Stimulated activated CD8-positive, alpha-beta memory T cell treated with anti-CD3 and anti-CD28 coated beads, Interleukin-15, amount 100 ng/mL, for 24 hours (primary cell): ENCODE measurements around the gene C19orf67.

Experiments used
- DNase-seq: peaks from one replicate; pipeline ENCODE4 v3.0.0-alpha.2; 2020; ENCODE audit warnings: low read depth

Gene C19orf67

DNA sequence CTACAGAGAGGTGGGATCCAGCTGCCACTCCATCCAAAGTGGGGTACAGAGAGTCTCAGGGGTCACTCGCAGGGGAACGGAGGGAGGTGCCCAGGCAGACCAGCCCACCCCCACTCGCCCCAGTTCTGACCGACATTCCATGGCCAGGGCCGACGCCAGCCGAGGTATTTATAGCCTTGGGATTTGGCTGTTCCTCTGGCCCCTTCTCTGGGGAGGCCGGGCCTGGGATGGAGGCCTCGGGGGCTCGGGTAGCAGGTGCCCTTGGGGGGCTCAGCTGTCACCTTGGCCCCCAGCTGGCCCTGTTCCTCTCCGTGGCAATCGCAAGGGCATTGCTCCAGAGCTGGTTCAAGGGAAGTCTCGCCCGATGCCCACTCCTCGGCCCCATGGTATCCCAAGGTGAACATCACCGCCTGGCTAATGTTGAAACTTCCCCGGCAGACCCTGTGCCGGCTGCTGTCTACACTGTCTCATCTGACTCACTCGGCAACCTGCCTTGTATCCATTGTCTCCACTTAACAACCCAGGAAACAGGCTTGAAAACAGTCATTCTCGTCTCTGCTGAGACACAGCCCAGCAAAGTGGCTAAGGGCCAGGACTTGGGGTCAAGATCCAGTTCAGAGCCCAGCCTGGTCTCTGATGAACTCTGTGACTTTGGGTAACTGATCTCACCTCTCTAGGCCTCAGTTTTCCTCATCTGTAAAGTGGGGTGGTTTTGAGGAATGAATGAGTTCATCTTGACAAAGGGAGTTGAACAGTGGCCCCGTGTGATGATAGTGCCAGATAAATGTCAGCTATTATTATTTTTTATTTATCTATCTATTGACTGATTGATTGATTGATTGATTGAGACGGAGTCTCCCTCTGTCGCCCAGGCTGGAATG, 22.2 kb upstream of the C19orf67 start:
- no peak for DNase-seq

DNA sequence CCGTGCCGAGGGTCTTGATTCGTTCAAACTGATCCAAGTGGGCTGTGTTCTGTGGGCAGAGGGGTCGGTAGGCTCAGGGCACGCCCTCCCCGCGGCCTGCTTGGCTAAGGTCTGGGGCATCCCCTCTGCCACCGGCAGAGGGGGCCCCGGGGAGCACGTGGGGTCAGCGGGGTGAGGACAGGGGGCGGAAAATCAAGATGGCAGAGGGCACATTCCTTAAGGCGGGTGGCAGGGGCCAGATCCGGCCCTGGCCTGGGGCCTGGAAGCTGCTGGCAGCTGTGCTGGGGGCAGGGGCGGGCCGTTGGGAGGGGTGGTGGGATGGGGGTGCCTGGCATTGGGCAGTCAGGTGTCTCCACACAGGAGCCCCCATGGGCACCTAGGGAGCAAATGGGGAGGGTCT, 21.3 kb upstream of the C19orf67 start:
- no peak for DNase-seq

DNA sequence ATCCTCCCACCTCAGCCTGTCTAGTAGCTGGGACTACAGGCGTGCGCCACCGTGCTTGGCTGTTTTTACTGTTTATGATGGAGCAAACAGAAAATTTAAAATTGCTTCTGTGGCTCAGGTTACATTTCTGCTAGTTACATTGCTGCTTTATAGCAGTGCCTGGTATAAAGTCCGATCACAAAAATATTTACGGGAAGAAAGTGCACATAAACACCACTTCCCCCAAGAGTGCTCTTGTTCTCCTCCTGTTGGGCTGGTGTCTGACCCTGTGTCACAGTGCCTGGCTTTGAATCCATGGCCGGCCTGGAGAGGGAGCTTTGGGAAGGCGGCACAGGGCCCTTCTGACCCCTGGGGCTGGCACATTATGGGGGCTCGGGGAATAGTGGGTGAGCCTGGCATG, 20.1 kb upstream of the C19orf67 start:
- DNase-seq = no peak

DNA sequence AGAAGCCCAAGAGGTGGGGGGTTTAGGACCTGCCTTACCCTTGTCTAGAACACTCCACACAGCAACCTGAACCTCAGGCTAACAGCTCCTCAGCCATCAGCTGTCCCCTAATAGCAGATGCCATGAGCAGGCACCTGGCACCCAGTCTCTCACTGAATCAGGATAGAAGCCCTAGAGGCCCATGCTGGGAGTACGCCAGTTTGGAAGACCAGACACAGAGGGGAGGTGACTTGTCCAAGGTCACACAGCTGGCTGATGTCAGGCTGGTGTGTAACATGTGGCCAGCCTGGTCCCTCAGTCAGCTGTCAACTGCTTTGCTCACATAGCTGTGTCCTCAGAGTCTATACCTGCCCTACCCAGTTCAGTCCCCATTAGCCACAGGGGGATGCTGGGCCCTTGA, 17.7 kb upstream of the C19orf67 start:
- DNase-seq = no peak

DNA sequence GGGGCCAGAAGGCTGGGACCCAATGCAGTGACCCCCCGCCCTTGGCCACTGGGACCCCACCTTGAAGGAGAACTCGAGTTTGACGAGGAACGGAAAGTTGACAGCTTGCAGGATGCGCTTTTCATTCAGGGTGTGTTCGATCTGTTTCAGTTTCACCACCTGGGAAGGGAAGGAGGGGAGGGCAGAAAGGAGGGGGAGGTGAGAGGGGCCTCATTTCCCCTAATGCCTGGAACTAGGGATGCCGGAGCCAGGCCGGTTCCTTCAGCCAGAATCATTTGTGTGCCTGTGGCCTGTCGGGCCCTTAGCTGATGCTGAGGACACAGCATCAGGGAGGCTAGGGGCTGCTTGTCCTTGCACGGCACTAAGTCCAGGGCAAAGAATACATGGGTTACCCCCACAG, 17.2 kb upstream of the C19orf67 start:
- no peak for DNase-seq

DNA sequence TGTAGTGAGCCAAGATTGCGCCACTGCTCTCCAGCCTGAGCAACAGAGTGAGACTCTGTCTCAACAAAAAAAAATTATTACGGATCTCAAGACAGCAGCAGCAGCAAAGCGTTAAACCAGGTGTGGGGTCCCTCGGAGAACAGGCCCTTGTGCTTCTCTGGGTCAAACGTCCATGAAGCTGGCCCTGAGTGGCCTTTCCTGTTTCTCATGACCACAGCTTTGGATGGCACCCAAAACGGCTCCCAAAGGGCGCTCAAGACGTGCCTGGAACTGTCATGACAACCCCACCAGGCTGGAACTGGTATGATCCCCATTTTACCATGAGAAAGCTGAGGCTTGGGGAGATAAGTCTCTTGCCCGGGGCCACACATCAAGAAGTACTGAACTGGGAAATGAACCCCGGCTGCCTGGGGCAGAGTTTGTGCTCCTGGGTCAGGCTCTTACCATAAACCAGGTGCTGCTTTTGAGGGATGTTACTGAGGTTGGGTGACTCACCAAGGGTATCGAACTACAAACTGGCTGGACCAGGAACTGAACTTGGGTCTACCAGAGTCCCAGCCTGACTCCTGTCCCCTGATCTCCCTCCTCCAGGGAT, 16.6 kb upstream of the C19orf67 start:
- DNase-seq = no peak

DNA sequence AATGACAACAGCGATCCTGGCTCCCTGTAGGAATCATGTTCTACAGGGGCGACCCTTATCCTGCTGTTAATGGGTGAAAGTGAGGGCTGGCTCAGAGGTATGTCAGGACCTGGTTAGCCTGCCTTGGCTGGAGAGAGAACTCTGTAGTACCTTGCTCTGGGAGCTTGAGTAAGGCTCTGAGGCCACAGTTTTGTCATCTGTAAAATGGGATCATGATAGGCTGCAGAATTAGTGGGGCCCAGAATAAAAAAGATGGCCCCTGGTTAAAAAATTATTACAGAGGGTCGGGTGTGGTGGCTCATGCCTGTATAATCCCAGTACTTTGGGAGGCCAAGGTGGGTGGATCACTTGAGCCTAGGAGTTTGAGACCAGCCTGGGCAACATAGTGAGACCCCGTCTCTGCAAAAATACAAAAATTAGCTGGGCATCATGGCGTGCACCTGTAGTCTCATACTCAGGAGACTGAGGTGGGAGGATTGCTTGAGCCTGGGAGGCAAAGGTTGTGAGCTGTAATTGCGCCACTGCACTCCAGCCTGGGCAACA, 15.5 kb upstream of the C19orf67 start:
- no peak for DNase-seq

DNA sequence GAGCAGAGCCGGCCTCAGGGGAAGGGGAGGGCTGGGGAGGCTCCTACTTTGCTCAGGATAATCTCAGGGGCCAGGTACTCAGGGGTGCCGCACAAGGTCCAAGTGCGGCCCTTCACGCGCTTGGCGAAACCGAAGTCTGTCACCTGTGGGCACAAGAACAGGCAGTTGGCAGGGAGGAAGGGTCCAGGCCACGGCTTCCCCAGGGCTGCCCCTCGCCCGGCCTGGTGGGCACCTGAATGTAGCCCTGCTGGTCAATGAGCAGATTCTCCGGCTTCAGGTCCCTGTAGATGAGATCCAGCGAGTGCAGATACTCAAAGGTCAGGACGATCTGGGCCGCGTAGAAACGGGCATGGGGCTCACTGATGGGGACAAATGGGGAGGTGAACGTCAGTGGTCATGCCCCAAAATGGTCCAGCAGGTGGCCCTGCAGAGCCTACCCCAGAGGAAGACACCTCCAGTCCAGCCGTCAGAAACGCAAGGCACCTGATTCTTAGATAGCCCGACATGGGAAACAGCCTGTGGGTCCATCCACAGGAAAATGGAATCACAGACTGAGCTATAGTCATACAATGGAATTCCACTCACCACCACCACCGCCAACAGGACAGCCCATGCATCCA, 12.1 kb upstream of the C19orf67 start:
- DNase-seq = no peak

DNA sequence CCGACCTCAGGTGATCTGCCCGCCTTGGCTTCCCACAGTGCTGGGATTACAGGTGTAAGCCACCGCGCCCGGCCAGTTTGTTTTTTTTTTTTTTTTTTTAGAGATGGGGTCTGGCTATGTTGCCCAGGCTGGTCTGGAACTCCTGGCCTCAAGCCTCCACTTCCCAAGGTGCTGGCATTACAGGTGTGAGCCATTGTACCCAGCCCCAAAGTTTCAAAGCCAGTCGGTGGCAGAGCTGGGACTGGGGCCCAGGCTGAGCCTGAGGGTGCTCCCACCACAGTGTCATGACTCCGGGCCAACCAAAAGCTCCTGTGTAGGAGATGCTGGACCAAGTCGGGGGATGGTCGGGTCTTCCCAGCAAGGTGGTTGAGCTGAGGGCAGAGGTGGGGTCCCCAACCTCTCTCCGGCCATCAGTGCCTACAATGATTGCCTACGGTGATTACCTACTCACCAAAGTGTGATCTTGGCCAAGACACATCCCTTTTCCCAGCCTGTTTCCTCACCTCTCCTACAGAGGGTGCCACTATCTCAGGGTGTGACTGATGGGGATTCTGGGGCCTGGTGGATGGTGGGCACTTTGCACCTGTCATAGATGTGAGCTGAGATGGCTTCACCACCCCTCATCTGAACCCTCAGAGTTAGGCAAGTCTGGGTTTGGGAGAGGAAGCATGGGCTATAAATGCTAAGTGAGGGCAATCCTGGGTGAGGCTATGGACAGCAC, 10.8 kb upstream of the C19orf67 start:
- no peak for DNase-seq

DNA sequence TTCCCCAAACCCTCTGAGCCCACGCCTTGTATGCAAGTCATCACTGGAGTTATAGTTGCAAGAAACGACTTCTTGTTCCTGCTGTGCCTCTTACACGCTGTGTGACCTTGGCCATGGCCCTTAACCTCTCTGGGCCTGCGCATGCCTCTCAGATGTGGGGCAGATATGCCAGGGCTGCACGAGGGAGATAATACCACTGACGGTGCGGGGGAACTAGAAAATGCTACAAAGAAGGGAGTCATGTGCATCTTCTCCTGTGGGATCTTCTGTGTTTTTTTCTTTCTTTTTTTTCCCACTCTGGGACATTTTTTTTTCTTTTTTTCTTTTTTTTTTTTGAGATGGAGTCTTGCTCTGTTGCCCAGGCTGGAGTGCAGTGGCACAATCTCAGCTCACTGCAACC, 9.3 kb upstream of the C19orf67 start:
- DNase-seq = no peak

DNA sequence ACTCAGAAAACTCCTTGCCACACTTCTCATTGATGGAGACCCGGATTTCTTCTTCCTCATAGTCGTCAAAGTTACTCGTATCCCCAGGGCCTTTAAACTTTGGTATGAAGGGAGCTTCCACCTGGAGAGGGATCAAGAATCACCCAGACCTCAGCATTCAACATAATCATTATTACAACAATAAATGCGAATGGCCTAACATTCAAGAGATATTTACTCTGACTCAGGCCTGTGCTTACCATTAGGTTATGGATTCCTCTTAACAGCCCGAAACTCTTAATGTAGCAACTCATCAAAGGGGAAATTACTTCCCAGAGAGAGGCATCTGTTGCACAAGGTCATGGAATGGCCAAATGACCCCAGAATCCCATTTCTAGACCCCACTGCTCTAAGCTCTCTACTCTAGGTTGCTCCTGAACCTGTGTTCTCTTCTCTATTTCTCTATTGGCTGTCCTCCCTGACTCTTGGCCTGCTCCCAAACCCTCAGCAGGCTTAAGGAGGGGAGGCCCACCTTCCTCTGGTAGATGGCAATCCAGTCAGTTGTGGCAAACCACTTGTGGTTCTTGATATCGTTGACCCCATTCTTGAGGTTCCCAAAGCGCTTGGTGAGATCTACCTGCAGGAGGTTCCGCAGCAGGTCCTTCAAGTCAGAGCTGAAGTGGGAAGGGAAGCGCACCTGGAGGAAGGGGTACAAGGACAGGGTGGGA, 7.7 kb upstream of the C19orf67 start:
- no peak for DNase-seq

DNA sequence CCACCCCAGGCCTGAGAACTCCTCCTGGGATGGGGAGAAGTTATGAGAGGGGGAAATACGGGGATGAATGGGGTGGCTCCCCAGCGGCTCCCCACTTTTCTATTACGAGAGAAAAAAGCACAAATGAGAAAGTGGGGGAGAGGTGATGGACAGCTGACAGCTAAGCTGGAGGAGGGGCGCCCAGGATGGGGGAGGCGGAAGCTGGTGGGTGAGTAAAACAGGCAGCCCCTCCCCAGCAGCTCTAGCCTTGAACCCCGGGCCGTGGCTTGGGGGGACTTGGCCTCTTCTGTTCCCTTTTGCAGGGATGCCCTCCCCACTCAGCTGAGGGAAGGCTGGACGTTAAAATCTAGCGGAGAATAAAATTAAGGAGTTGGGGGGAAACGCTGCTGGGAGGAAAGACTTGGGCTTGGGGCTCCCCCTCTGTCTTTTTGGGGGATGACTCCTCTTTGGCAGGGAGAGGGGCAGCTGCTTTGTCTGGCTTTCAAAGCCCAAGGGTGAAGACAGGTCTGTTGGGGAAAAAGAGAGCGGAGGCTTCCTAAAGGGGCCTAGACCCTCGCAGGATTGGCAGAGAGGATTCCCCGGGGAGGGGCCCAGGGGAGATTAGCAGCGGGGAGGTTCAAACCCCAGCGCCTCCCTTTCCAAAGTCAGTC, 6.4 kb upstream of the C19orf67 start:
- no peak for DNase-seq

DNA sequence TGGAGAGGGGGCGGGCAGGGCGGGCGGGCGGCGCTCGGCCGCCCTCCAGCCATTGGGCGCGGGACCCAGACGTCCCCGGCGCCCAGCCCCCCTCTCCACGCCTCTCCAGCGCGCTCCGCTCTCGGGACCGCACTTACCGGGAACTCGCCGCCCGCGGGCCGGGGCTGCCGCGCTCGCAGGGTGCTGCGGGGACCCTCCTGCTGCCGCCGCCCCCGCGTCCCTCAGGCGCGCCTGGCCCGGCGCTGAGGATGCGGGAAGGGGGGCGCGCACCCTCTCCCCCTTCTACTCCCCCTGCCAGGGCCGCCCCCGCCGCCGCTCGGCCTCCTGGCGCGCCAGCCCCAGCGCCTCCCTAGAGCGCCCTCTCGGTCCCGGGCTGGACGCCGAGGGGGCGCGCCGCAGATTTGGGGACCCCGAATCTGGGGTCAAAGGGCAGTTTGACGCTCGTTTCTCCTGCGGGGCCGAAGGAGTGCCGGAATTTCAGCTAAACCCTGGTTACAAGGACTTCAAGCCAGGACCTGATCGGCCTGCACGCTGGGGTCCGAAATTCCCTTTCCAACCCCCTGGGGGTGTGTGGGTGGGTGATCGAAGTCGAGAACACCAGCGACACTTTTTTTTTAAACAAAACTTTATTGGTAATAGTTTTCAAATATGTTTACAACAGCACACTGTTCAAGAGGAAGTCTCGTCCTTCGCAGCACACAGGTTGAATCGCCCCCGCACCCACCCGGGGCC, 5.7 kb upstream of the C19orf67 start:
- peak; percentile 26 for DNase-seq

DNA sequence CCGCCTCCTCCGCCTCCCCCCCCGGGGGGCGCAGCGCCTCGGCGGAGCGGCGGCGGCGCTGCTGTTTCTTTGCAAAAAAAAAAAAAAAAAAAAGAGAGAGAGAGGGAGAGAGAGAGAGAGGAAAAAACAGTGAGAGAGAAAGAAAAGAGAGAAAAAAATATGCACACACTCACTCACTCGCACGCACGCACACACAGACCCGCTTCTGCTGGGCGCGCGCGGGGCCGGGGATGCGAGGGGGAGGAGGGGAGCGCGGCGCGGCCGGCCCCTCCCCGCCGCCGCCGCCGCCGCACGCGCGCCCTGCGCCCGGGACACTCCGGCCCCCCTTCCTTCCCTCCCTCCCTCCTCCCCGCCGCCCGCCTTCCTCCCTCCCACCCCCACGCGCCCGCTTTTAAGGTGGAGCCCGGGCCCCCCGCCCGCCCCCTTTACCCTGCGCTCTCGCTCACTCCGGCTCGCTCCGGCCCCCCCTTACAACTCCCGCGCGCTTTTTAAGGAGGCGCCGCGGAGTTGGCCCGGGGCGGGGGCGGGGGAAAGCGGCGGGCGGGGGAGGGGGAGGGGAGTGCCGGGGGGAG, 5.0 kb upstream of the C19orf67 start, which contains the start of gene SAMD1:
TSS of gene SAMD1 (minus strand) at position 243 of the 572 bp plus-strand sequence.
- DNase-seq = peak; percentile 64

DNA sequence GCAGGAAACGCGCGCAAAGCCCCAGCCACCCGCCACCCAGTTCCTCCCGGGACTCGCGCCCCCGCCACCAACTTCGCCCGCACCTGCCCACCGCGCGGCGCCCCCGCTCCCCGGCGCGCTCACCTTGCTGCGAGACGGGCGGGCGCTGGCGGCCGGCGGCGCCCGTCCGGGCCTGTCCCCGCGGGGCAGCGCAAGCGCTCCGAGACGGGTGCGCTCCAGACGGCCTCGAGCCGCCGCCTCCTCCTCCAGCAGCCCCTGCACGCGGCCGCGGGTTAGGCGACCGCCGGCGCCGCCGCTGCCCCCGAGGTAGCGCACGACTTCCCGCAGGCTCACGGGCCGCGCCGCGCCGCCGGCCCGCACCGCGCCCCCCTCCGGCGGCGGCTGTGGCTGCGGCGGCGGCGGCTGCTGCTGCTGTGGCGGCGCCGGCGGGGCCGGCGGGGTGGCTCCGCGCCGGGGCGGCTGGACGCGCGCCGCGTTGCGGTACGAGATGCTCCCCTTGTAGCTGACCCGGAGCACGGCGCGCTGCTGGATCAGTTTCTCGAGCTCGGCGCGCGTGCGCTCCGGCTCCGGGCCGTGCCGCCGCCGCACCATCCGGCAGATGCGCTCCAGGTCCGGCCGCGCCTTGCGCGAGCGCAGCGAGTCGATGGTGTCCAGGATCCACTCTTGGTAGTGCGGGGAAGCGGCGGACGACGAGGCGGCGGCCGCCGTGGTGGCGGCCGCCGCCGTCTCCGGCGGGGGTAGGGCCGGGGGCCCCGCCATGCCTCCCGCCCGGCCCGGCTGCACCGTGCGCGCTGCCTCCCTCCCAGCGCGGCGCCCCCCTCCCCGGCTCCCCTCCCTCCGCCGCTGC, 4.3 kb upstream of the C19orf67 start:
- DNase-seq = no peak

DNA sequence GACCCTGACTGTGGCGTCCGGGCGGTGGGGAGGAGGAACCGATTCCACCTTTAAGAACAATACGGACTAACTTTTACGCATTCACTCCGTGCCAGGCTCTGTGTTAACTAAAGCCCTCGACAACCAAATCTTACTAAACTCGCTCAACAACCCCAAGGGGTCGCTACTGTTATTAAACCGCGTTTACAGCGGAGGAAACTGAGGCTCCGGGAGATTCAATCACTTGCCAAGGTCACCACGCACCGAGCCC, 3.8 kb upstream of the C19orf67 start:
- no peak for DNase-seq

DNA sequence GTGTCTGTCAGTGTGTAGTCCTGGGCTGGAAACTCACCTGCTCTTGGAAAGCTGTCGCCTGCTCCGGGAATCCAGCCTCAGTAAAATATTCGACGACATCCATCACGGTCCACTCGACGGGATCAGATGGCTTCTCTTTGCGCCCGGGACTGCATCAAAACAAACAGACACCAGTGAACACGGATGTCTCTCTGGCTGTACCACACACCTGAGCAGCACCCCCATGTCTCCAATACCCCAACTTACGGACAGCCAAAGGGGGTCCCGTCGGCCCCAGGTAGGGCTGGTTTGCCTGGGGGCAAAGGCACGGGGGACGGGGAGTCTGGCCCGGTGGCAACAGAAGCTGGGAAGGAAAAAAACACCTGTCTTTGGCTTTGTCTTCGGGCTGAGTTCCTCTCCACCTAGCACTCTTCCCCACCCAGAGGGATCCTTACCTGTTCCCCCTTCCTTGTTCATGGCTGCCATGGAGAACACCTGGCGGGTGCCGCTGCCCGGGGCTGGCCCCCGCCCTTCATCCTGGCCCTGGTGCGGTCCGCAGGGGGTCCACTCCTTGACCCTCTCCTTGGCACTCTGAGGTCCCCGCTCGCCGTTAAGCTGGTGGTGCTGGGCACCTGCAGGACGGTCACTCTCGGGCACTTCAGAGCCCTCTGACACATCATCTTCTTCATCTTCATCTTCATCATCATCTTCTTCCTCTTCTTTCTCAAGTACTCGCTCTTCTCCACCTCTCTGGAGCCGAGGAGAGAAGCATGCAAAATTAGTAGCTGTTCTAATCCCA, 3.2 kb upstream of the C19orf67 start:
- no peak for DNase-seq

DNA sequence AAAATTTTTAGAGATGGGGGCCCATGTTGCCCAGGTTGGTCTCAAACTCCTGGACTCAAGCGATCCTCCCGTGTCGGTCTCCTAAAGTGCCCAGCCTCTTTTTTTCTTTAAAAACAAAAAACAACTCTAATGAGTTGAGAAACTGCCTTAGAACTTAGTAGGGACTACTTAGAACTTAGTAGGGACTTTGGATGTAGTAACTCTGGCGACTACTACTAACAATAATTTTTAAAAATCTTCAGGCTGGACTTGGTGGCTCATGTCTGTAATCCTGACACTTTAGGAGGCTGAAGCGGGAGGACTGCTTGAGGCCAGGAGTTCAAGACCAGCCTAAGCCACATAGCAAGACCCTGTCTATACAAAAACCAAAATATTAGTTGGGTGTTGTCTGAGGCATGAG, 515 bp upstream of the C19orf67 start:
- no peak for DNase-seq

DNA sequence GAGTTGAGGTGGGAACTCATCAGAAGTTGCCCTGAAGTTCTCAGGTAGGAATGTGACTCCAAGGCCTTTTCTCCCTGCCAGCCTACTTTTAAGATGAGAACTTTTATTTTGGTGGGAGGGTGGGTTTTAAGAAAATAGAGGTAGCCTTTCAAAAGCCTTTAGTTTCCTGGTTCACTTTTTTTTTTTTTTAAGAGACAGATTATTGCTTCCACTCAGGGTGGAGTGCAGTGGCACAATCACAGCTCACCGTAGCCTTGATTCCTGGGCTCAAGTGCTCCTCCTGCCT, 3.0 kb downstream of the C19orf67 start:
- no peak for DNase-seq
